ENCODE data around the gene MUC3A.

The MUC3A gene

GRCh38 chr7:100965723-100966541 is 16.6 kb downstream of the MUC3A start:
- no peak for DNase-seq (ENCODE audit: low read depth)
- TF ChIP-seq CTCF (IDR thresholded peaks at IDR 0.05; ENCODE audit: control insufficient read depth, extremely low read depth, insufficient read depth): peak; percentile 98
- no peak overlapping the region for H3K4me3 ChIP-seq (ENCODE audit: low read depth, low read length)

- no peak for TF ChIP-seq CTCF (IDR thresholded peaks at IDR 0.05; ENCODE audit: control insufficient read depth, extremely low read depth, insufficient read depth)
- no peak for DNase-seq (ENCODE audit: low read depth)
- no peak overlapping the region for H3K4me3 ChIP-seq (ENCODE audit: low read depth, low read length)
These were observed 17.4 kb downstream of the MUC3A start for GRCh38 chr7:100966542-100967291.

GRCh38 chr7:100967292-100967863 is 18.0 kb downstream of the MUC3A start:
- TF ChIP-seq CTCF (IDR thresholded peaks at IDR 0.05; ENCODE audit: control insufficient read depth, extremely low read depth, insufficient read depth): no peak
- H3K4me3 ChIP-seq (ENCODE audit: low read depth, low read length): no peak overlapping the region
- no peak for DNase-seq (ENCODE audit: low read depth)

- no peak overlapping the region for H3K4me3 ChIP-seq (ENCODE audit: low read depth, low read length)
- no peak for DNase-seq (ENCODE audit: low read depth)
- TF ChIP-seq CTCF (IDR thresholded peaks at IDR 0.05; ENCODE audit: control insufficient read depth, extremely low read depth, insufficient read depth): no peak
These were observed 18.7 kb downstream of the MUC3A start for GRCh38 chr7:100968031-100968430.

- no peak for TF ChIP-seq CTCF (IDR thresholded peaks at IDR 0.05; ENCODE audit: control insufficient read depth, extremely low read depth, insufficient read depth)
- no peak for DNase-seq (ENCODE audit: low read depth)
- no peak overlapping the region for H3K4me3 ChIP-seq (ENCODE audit: low read depth, low read length)
These were observed 19.3 kb downstream of the MUC3A start for GRCh38 chr7:100968650-100969049.

- TF ChIP-seq CTCF (IDR thresholded peaks at IDR 0.05; ENCODE audit: control insufficient read depth, extremely low read depth, insufficient read depth): no peak
- H3K4me3 ChIP-seq (ENCODE audit: low read depth, low read length): no peak within 1 kb of the TSS
- DNase-seq (ENCODE audit: low read depth): no peak
These were observed 19.8 kb downstream of the MUC3A start, which contains the start of gene MUC12 for GRCh38 chr7:100969066-100969615. Gene MUC12 (plus strand): TSS chr7:100969565. CDS start chr7:100969623, 58 bp downstream.

Data from LNCaP clone FGC (cell line).